COLO668 (cell line): ENCODE measurements around the gene PTPRF.
A peak's percentile ranks its signal among the peaks of the same experiment; 100 is the strongest.

Source experiments
- DNase-seq: peaks from one replicate; lab custom pipeline; 2025; ENCODE audit not compliant: unreplicated experiment; lab: John Stamatoyannopoulos, UW

The PTPRF gene

GRCh38 chr1:43550598-43551246 lies 20.0 kb downstream of the PTPRF start:
- DNase-seq: no peak

- no peak for DNase-seq
Observed at GRCh38 chr1:43551396-43551888, 20.8 kb downstream of the PTPRF start.

- DNase-seq: no peak
Observed at GRCh38 chr1:43552059-43552742, 21.5 kb downstream of the PTPRF start.

- DNase-seq: no peak
Observed at GRCh38 chr1:43552813-43553212, 22.1 kb downstream of the PTPRF start.

- peak; percentile 44 for DNase-seq
Observed at GRCh38 chr1:43554444-43554992, 23.8 kb downstream of the PTPRF start.

GRCh38 chr1:43556782-43557181 lies 26.1 kb downstream of the PTPRF start:
- DNase-seq: no peak

GRCh38 chr1:43557744-43558245 lies 27.1 kb downstream of the PTPRF start:
- DNase-seq: no peak

GRCh38 chr1:43558346-43558841 lies 27.7 kb downstream of the PTPRF start:
- no peak for DNase-seq

GRCh38 chr1:43559714-43560113 lies 29.0 kb downstream of the PTPRF start:
- no peak for DNase-seq

- no peak for DNase-seq
Observed at GRCh38 chr1:43560286-43560685, 29.6 kb downstream of the PTPRF start.

- DNase-seq: no peak
Observed at GRCh38 chr1:43563876-43564539, 33.3 kb downstream of the PTPRF start.

GRCh38 chr1:43564551-43565348 lies 34.1 kb downstream of the PTPRF start:
- peak; percentile 88 for DNase-seq

GRCh38 chr1:43565600-43566360 lies 35.1 kb downstream of the PTPRF start:
- DNase-seq: no peak

- no peak for DNase-seq
Observed at GRCh38 chr1:43566382-43567044, 35.8 kb downstream of the PTPRF start.

- no peak for DNase-seq
Observed at GRCh38 chr1:43569175-43569574, 38.5 kb downstream of the PTPRF start.

- DNase-seq: no peak
Observed at GRCh38 chr1:43570277-43570676, 39.6 kb downstream of the PTPRF start.

GRCh38 chr1:43570715-43571114 lies 40.0 kb downstream of the PTPRF start:
- no peak for DNase-seq

GRCh38 chr1:43572084-43572483 lies 41.4 kb downstream of the PTPRF start:
- no peak for DNase-seq

- DNase-seq: peak; percentile 29
Observed at GRCh38 chr1:43572538-43572937, 41.9 kb downstream of the PTPRF start.
